ENCODE measurements around the gene CENPE. TPM values are rescaled to one million over a fixed set of nuclear protein-coding genes. Genes with fewer than 3 reads are reported as not detected.
A peak's percentile ranks its signal among the peaks of the same experiment; 100 is the strongest.

Gene CENPE
- total RNA-seq, 1 experiment from 2014 or later, result 30.3 TPM

DNA sequence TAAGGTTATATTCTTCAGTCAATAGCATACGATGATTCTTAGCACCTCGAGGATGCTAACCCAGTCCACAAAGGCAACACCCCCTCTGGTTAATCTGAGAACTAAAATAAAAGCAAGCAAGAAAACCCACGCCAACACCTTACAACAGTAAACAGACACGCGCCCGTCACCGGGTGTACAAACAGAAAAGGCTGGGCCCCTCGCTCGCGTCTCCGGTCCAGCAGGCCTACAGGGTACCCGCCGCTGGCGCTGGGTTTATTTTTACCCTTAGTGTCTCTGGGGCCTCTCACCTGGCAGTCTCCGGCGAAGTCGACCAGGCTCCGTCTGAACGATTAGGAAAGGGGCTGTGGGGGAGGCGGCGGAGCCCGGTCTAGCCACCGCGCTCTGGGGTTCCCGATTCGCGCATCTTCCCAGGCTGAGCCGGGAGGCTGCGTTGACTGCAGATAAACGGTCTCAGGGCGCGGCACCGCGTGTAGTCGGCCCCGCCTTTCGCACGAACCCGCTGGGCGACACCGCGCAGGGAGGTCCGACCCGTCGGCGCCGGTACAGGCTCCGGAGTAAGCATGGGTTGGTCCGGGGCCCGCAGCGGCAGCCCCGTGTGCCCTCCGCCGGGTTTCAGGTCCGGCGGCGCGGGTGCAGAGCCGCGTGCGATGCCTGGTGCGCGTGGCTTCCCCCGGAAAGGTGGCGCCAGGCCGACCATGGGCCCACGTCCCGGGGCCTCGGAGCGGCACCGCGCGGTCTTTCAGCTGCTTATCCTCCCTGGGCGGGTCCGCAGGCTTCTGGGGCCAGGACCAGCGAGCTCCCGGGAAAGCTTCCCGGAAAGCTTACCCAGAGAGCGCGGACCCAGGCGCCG is 122.0 kb downstream of the CENPE start:
- no peaks in the 10 kb centered on the region for H3K27me3 Mint-ChIP-seq (ENCODE audit: insufficient read depth, unreplicated experiment)
- CTCF ChIA-PET, result interaction anchor here (1.2 kb wide), 1 partner anchor 455 kb away, joined by 3 read pairs; no protein-coding TSS in a partner anchor

DNA sequence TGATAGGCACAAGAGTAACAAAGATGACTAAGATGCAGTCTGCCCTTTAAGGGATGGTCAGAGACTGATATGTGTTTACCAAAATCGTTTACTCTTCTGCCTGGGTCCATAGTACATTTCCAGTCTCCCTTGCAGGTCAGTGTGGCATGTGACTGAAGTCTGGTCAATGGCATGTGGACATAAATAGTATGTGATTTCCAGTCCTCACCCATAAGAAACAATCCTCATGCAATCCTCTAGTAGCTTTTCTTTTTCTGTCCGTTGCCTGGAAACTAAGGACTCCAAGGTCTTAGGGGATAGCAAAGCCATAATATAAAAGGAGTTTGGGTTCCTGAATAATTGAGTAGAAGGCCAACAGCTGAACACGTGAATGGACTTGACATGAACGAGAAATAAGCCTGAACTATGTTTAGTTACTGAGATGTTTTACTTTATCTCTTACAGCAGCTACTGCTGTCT is 122.7 kb downstream of the CENPE start:
- peaks cover 15% of the 10 kb centered on the region; the same call in 1 of the 2 replicates for H3K4me1 ChIP-seq
- TF ChIP-seq, protein P1, sequence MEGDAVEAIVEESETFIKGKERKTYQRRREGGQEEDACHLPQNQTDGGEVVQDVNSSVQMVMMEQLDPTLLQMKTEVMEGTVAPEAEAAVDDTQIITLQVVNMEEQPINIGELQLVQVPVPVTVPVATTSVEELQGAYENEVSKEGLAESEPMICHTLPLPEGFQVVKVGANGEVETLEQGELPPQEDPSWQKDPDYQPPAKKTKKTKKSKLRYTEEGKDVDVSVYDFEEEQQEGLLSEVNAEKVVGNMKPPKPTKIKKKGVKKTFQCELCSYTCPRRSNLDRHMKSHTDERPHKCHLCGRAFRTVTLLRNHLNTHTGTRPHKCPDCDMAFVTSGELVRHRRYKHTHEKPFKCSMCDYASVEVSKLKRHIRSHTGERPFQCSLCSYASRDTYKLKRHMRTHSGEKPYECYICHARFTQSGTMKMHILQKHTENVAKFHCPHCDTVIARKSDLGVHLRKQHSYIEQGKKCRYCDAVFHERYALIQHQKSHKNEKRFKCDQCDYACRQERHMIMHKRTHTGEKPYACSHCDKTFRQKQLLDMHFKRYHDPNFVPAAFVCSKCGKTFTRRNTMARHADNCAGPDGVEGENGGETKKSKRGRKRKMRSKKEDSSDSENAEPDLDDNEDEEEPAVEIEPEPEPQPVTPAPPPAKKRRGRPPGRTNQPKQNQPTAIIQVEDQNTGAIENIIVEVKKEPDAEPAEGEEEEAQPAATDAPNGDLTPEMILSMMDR (IDR thresholded peaks at IDR 0.05; ENCODE audit: insufficient read depth in 1 of 2, low read depth in 1 of 2, low read length in 1 of 2, severe bottlenecking in 1 of 2, unreplicated experiment in 1 of 2), result no peak
- H3K27me3 ChIP-seq (replicated peaks; ENCODE audit: control insufficient read depth, insufficient read depth, low read length), result no peaks in the 10 kb centered on the region
- Mint-ChIP-seq H3K27ac (ENCODE audit: unreplicated experiment) (peak overlapping the region; percentile 58), H3K4me3 (ENCODE audit: unreplicated experiment) (peak overlapping the region; percentile 77), H3K36me3 (ENCODE audit: insufficient read depth, unreplicated experiment) (peaks cover 10% of the 10 kb centered on the region), H3K4me1 (ENCODE audit: low read depth, unreplicated experiment) (peaks cover 6% of the 10 kb centered on the region), H3K27me3 (ENCODE audit: insufficient read depth, unreplicated experiment) (no peaks in the 10 kb centered on the region), H3K9me3 (ENCODE audit: unreplicated experiment) (no peaks in the 10 kb centered on the region)
- intact Hi-C loops (cut with micrococcal nuclease; ENCODE audit: unreplicated experiment), result loop anchor here (1.0 to 5.0 kb wide), 3 partner anchors 29 to 248 kb away; partner anchors contain the start of genes SLC9B1 and UBE2D3
- ChIA-PET POLR2A (interaction anchor here (0.6 kb wide), 1 partner anchor 9 kb away, joined by 4 read pairs; no protein-coding TSS in a partner anchor), CTCF (interaction anchor here (1.2 kb wide), 1 partner anchor 455 kb away, joined by 3 read pairs; no protein-coding TSS in a partner anchor)
- no peaks in the 10 kb centered on the region for H3K9me3 ChIP-seq
- H3K4me3 ChIP-seq (ENCODE audit: low read depth, low read length), result peak overlapping the region; percentile 88
- no peaks in the 10 kb centered on the region for H3K36me3 ChIP-seq (ENCODE audit: control insufficient read depth, insufficient read depth, low read length)
- peak; percentile 56 to 61 for DNase-seq
- BruUV-seq (replicated peaks), result TSS peak; percentile 49

More for the DNA sequence above, 122.0 kb downstream of the CENPE start:
- POLR2A ChIA-PET, result interaction anchor here (0.5 to 0.6 kb wide), 2 partner anchors 8 to 645 kb away, joined by 4 to 8 read pairs; no protein-coding TSS in a partner anchor
- Mint-ChIP-seq H3K27ac (ENCODE audit: unreplicated experiment) (peak overlapping the region; percentile 58), H3K36me3 (ENCODE audit: insufficient read depth, unreplicated experiment) (peaks cover 10% of the 10 kb centered on the region), H3K4me1 (ENCODE audit: low read depth, unreplicated experiment) (peaks cover 6% of the 10 kb centered on the region), H3K4me3 (ENCODE audit: unreplicated experiment) (peak overlapping the region; percentile 77), H3K9me3 (ENCODE audit: unreplicated experiment) (no peaks in the 10 kb centered on the region)
- Histone ChIP-seq H3K36me3 (ENCODE audit: control insufficient read depth, insufficient read depth, low read length) (no peaks in the 10 kb centered on the region), H3K27me3 (replicated peaks; ENCODE audit: control insufficient read depth, insufficient read depth, low read length) (no peaks in the 10 kb centered on the region), H3K4me3 (ENCODE audit: low read depth, low read length) (peak overlapping the region; percentile 88), H3K9me3 (no peaks in the 10 kb centered on the region), H3K4me1 (peaks cover 15% of the 10 kb centered on the region; the same call in 1 of the 2 replicates)
- peak; percentile 61 to 67 for DNase-seq
- intact Hi-C loops (cut with micrococcal nuclease; ENCODE audit: unreplicated experiment), result loop anchor here (1.0 to 5.0 kb wide), 3 partner anchors 30 to 249 kb away; partner anchors contain the start of genes SLC9B1 and UBE2D3
- no TSS peak for BruUV-seq (replicated peaks)
- TF ChIP-seq, protein P1 (IDR thresholded peaks at IDR 0.05; ENCODE audit: insufficient read depth in 1 of 2, low read depth in 1 of 2, low read length in 1 of 2, severe bottlenecking in 1 of 2, unreplicated experiment in 1 of 2), result no peak

DNA sequence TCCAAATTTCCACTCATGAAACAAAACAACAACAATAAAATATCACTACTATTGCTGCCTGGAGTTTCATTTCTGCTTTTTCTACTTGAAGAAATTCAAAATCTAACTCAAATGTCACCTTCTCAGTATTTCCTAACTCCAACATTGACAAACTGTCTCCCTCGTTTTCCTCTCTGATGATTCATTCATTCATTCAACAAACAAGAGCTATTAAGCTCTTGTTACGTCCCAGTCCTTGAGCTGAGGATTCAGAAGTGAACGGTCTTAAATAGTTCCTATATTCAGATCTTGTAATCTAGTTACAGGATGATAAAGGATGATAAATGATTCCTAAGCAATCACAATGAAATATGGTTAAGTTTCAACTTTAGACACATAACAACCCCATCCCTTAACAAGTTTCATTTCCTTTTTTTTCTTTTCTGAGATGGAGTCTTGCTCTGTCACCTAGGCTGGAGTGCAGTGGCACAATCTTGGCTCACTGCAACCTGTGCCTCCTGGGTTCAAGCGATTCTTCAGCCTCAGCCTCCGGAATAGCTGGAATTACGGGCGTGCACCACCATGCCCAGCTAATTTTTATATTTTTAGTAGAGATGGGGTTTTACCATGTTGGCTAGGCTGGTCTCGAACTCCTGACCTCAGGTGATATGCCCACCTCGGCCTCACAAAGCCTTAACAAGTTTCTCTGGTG is 123.3 kb downstream of the CENPE start:
- H3K27me3 Mint-ChIP-seq (ENCODE audit: insufficient read depth, unreplicated experiment), result no peaks in the 10 kb centered on the region
- CTCF ChIA-PET, result interaction anchor here (1.2 kb wide), 1 partner anchor 454 kb away, joined by 3 read pairs; no protein-coding TSS in a partner anchor
- DNase-seq, result no peak
- no TSS peak for BruUV-seq (replicated peaks)
- no peaks in the 10 kb centered on the region for H3K36me3 ChIP-seq (ENCODE audit: control insufficient read depth, insufficient read depth, low read length)
- no peaks in the 10 kb centered on the region for H3K9me3 Mint-ChIP-seq (ENCODE audit: unreplicated experiment)
- TF ChIP-seq, protein P1 (IDR thresholded peaks at IDR 0.05; ENCODE audit: insufficient read depth in 1 of 2, low read depth in 1 of 2, low read length in 1 of 2, severe bottlenecking in 1 of 2, unreplicated experiment in 1 of 2), result no peak
- POLR2A ChIA-PET, result no interaction called here
- H3K4me1 ChIP-seq, result peaks cover 15% of the 10 kb centered on the region; the same call in 1 of the 2 replicates
- intact Hi-C loops (cut with micrococcal nuclease; ENCODE audit: unreplicated experiment), result loop anchor here (1.0 to 5.0 kb wide), 3 partner anchors 29 to 248 kb away; partner anchors contain the start of genes SLC9B1 and UBE2D3
- H3K27me3 ChIP-seq (replicated peaks; ENCODE audit: control insufficient read depth, insufficient read depth, low read length), result no peaks in the 10 kb centered on the region
- peak overlapping the region; percentile 58 for H3K27ac Mint-ChIP-seq (ENCODE audit: unreplicated experiment)
- peaks cover 10% of the 10 kb centered on the region for H3K36me3 Mint-ChIP-seq (ENCODE audit: insufficient read depth, unreplicated experiment)
- H3K4me3 ChIP-seq (ENCODE audit: low read depth, low read length), result peak overlapping the region; percentile 88; the same call in 1 of the 2 replicates
- peaks cover 6% of the 10 kb centered on the region for H3K4me1 Mint-ChIP-seq (ENCODE audit: low read depth, unreplicated experiment)
- no peaks in the 10 kb centered on the region for H3K9me3 ChIP-seq
- peak overlapping the region; percentile 77 for H3K4me3 Mint-ChIP-seq (ENCODE audit: unreplicated experiment)

All from Caco-2 (cell line).